ENCODE data around the gene ATR.
A peak's percentile ranks its signal among the peaks of the same experiment; 100 is the strongest.

The ATR gene

GRCh38 chr3:142484912-142485435 is 93.6 kb downstream of the ATR start:
- no peak overlapping the region for H3K4me3 ChIP-seq (ENCODE audit: low read depth in 1 of 2, low read length in 2 of 2)
- H3K36me3 ChIP-seq (ENCODE audit: control insufficient read depth in 1 of 2, insufficient read depth in 2 of 2, low read length in 2 of 2): peaks cover 22 to 52% of the 10 kb centered on the region in 2 donors
- no peaks in the 10 kb centered on the region for H3K27me3 ChIP-seq (ENCODE audit: low read depth, low read length)
- H3K4me1 ChIP-seq (ENCODE audit: control insufficient read depth in 1 of 2, insufficient read depth in 2 of 2, low read length in 2 of 2): no peaks in the 10 kb centered on the region
- peaks cover 0 to 9% of the 10 kb centered on the region in 2 donors for H3K9me3 ChIP-seq (ENCODE audit: control insufficient read depth in 1 of 2, low read length in 2 of 2)
- no peak overlapping the region for H3K27ac ChIP-seq (ENCODE audit: low read length)

- H3K4me1 ChIP-seq (ENCODE audit: control insufficient read depth in 1 of 2, insufficient read depth in 2 of 2, low read length in 2 of 2): no peaks in the 10 kb centered on the region
- no peak overlapping the region for H3K27ac ChIP-seq (ENCODE audit: low read length)
- peaks cover 22 to 37% of the 10 kb centered on the region in 2 donors for H3K36me3 ChIP-seq (ENCODE audit: control insufficient read depth in 1 of 2, insufficient read depth in 2 of 2, low read length in 2 of 2)
- no peaks in the 10 kb centered on the region for H3K27me3 ChIP-seq (ENCODE audit: low read depth, low read length)
- H3K4me3 ChIP-seq (ENCODE audit: low read depth in 1 of 2, low read length in 2 of 2): peak overlapping the region in 1 of 2 donors; percentile 24
- peaks cover 0 to 9% of the 10 kb centered on the region in 2 donors for H3K9me3 ChIP-seq (ENCODE audit: control insufficient read depth in 1 of 2, low read length in 2 of 2)
Measured at GRCh38 chr3:142481196-142481595, 97.3 kb downstream of the ATR start.

GRCh38 chr3:142470826-142471225 is 107.7 kb downstream of the ATR start:
- Histone ChIP-seq H3K4me3 (ENCODE audit: low read depth in 1 of 2, low read length in 2 of 2) (no peak overlapping the region), H3K27me3 (ENCODE audit: low read depth, low read length) (no peaks in the 10 kb centered on the region), H3K27ac (ENCODE audit: low read length) (no peak overlapping the region), H3K36me3 (ENCODE audit: control insufficient read depth in 1 of 2, insufficient read depth in 2 of 2, low read length in 2 of 2) (no peaks in the 10 kb centered on the region), H3K4me1 (ENCODE audit: control insufficient read depth in 1 of 2, insufficient read depth in 2 of 2, low read length in 2 of 2) (no peaks in the 10 kb centered on the region), H3K9me3 (ENCODE audit: control insufficient read depth in 1 of 2, low read length in 2 of 2) (peaks cover 0 to 4% of the 10 kb centered on the region in 2 donors)

GRCh38 chr3:142468456-142468855 is 110.1 kb downstream of the ATR start:
- Histone ChIP-seq H3K27me3 (ENCODE audit: low read depth, low read length) (no peaks in the 10 kb centered on the region), H3K4me3 (ENCODE audit: low read depth in 1 of 2, low read length in 2 of 2) (no peak overlapping the region), H3K36me3 (ENCODE audit: control insufficient read depth in 1 of 2, insufficient read depth in 2 of 2, low read length in 2 of 2) (peaks cover 0 to 3% of the 10 kb centered on the region in 2 donors), H3K9me3 (ENCODE audit: control insufficient read depth in 1 of 2, low read length in 2 of 2) (peaks cover 0 to 2% of the 10 kb centered on the region in 2 donors), H3K4me1 (ENCODE audit: control insufficient read depth in 1 of 2, insufficient read depth in 2 of 2, low read length in 2 of 2) (no peaks in the 10 kb centered on the region), H3K27ac (ENCODE audit: low read length) (no peak overlapping the region)

- H3K4me1 ChIP-seq (ENCODE audit: control insufficient read depth in 1 of 2, insufficient read depth in 2 of 2, low read length in 2 of 2): no peaks in the 10 kb centered on the region
- no peak overlapping the region for H3K27ac ChIP-seq (ENCODE audit: low read length)
- H3K9me3 ChIP-seq (ENCODE audit: control insufficient read depth in 1 of 2, low read length in 2 of 2): no peaks in the 10 kb centered on the region
- H3K36me3 ChIP-seq (ENCODE audit: control insufficient read depth in 1 of 2, insufficient read depth in 2 of 2, low read length in 2 of 2): peaks cover 0 to 3% of the 10 kb centered on the region in 2 donors
- H3K4me3 ChIP-seq (ENCODE audit: low read depth in 1 of 2, low read length in 2 of 2): no peak overlapping the region
- H3K27me3 ChIP-seq (ENCODE audit: low read depth, low read length): no peaks in the 10 kb centered on the region
Measured at GRCh38 chr3:142467768-142468167, 110.8 kb downstream of the ATR start.

GRCh38 chr3:142460689-142461088 is 117.8 kb downstream of the ATR start:
- Histone ChIP-seq H3K27me3 (ENCODE audit: low read depth, low read length) (no peaks in the 10 kb centered on the region), H3K4me3 (ENCODE audit: low read depth in 1 of 2, low read length in 2 of 2) (no peak overlapping the region), H3K27ac (ENCODE audit: low read length) (no peak overlapping the region), H3K4me1 (ENCODE audit: control insufficient read depth in 1 of 2, insufficient read depth in 2 of 2, low read length in 2 of 2) (no peaks in the 10 kb centered on the region), H3K36me3 (ENCODE audit: control insufficient read depth in 1 of 2, insufficient read depth in 2 of 2, low read length in 2 of 2) (peaks cover 23 to 27% of the 10 kb centered on the region in 2 donors), H3K9me3 (ENCODE audit: control insufficient read depth in 1 of 2, low read length in 2 of 2) (no peaks in the 10 kb centered on the region)

GRCh38 chr3:142459929-142460328 is 118.6 kb downstream of the ATR start:
- Histone ChIP-seq H3K4me3 (ENCODE audit: low read depth in 1 of 2, low read length in 2 of 2) (no peak overlapping the region), H3K36me3 (ENCODE audit: control insufficient read depth in 1 of 2, insufficient read depth in 2 of 2, low read length in 2 of 2) (peaks cover 23 to 27% of the 10 kb centered on the region in 2 donors), H3K27ac (ENCODE audit: low read length) (no peak overlapping the region), H3K9me3 (ENCODE audit: control insufficient read depth in 1 of 2, low read length in 2 of 2) (no peaks in the 10 kb centered on the region), H3K27me3 (ENCODE audit: low read depth, low read length) (no peaks in the 10 kb centered on the region), H3K4me1 (ENCODE audit: control insufficient read depth in 1 of 2, insufficient read depth in 2 of 2, low read length in 2 of 2) (no peaks in the 10 kb centered on the region)

- Histone ChIP-seq H3K4me3 (ENCODE audit: low read depth in 1 of 2, low read length in 2 of 2) (no peak overlapping the region), H3K4me1 (ENCODE audit: control insufficient read depth in 1 of 2, insufficient read depth in 2 of 2, low read length in 2 of 2) (no peaks in the 10 kb centered on the region), H3K9me3 (ENCODE audit: control insufficient read depth in 1 of 2, low read length in 2 of 2) (no peaks in the 10 kb centered on the region), H3K36me3 (ENCODE audit: control insufficient read depth in 1 of 2, insufficient read depth in 2 of 2, low read length in 2 of 2) (peaks cover 20 to 27% of the 10 kb centered on the region in 2 donors), H3K27me3 (ENCODE audit: low read depth, low read length) (no peaks in the 10 kb centered on the region), H3K27ac (ENCODE audit: low read length) (no peak overlapping the region)
Measured at GRCh38 chr3:142459096-142459495, 119.4 kb downstream of the ATR start.

GRCh38 chr3:142450881-142451280 is 127.7 kb downstream of the ATR start:
- Histone ChIP-seq H3K4me1 (ENCODE audit: control insufficient read depth in 1 of 2, insufficient read depth in 2 of 2, low read length in 2 of 2) (peaks cover 6 to 14% of the 10 kb centered on the region in 2 donors), H3K4me3 (ENCODE audit: low read depth in 1 of 2, low read length in 2 of 2) (no peak overlapping the region), H3K27me3 (ENCODE audit: low read depth, low read length) (no peaks in the 10 kb centered on the region), H3K9me3 (ENCODE audit: control insufficient read depth in 1 of 2, low read length in 2 of 2) (no peaks in the 10 kb centered on the region), H3K36me3 (ENCODE audit: control insufficient read depth in 1 of 2, insufficient read depth in 2 of 2, low read length in 2 of 2) (peaks cover 7 to 12% of the 10 kb centered on the region in 2 donors), H3K27ac (ENCODE audit: low read length) (no peak overlapping the region)

GRCh38 chr3:142450189-142450588 is 128.3 kb downstream of the ATR start:
- H3K36me3 ChIP-seq (ENCODE audit: control insufficient read depth in 1 of 2, insufficient read depth in 2 of 2, low read length in 2 of 2): peaks cover 7 to 12% of the 10 kb centered on the region in 2 donors
- no peaks in the 10 kb centered on the region for H3K27me3 ChIP-seq (ENCODE audit: low read depth, low read length)
- H3K9me3 ChIP-seq (ENCODE audit: control insufficient read depth in 1 of 2, low read length in 2 of 2): no peaks in the 10 kb centered on the region
- H3K4me3 ChIP-seq (ENCODE audit: low read depth in 1 of 2, low read length in 2 of 2): no peak overlapping the region
- H3K4me1 ChIP-seq (ENCODE audit: control insufficient read depth in 1 of 2, insufficient read depth in 2 of 2, low read length in 2 of 2): peaks cover 12 to 21% of the 10 kb centered on the region in 2 donors
- H3K27ac ChIP-seq (ENCODE audit: low read length): no peak overlapping the region

- Histone ChIP-seq H3K4me1 (ENCODE audit: control insufficient read depth in 1 of 2, insufficient read depth in 2 of 2, low read length in 2 of 2) (peaks cover 12 to 31% of the 10 kb centered on the region in 2 donors), H3K4me3 (ENCODE audit: low read depth in 1 of 2, low read length in 2 of 2) (peak within 1 kb of the TSS; percentile 99), H3K27ac (ENCODE audit: low read length) (peak within 1 kb of the TSS; percentile 100), H3K9me3 (ENCODE audit: control insufficient read depth in 1 of 2, low read length in 2 of 2) (no peaks in the 10 kb centered on the region), H3K27me3 (ENCODE audit: low read depth, low read length) (no peaks in the 10 kb centered on the region), H3K36me3 (ENCODE audit: control insufficient read depth in 1 of 2, insufficient read depth in 2 of 2, low read length in 2 of 2) (peaks cover 6 to 12% of the 10 kb centered on the region in 2 donors)
Measured at GRCh38 chr3:142447852-142448823, 130.4 kb downstream of the ATR start, which contains the start of gene XRN1. Gene XRN1, minus strand, starts transcription at chr3:142448037. Its CDS starts 93 bp downstream, at chr3:142447944.

Data from muscle layer of duodenum (tissue), 2 donors.